HEK293 (cell line): ENCODE results near the gene ACP7.
A peak's percentile ranks its signal among the peaks of the same experiment; 100 is the strongest.

Source experiments
- CTCF ChIA-PET: fragments of 350-600 bp; formaldehyde crosslinking; extraction: SDS; loops from one replicate; lab custom pipeline; 2021; ENCODE audit warnings: antibody characterized with exemption; lab: Yijun Ruan, JAX
- POLR2A ChIA-PET: fragments of 300-600 bp; formaldehyde crosslinking; extraction: SDS; loops from one replicate; lab custom pipeline; 2020; ENCODE audit warnings: antibody characterized with exemption, inconsistent platforms; lab: Yijun Ruan, JAX
- H3K27ac ChIP-seq: fragments of 200-500 bp; sonication (Bioruptor generic); 2 replicates; pipeline ENCODE4 v1.5.1; 2014; ENCODE audit warnings: low read depth, low read length, control low read depth, inconsistent platforms; ENCODE audit errors: extremely low read depth
- H3K36me3 ChIP-seq, 2 experiments: fragments of 200-500 bp in 1 of 2; sonication (Bioruptor generic) in 1 of 2; 1 replicate in 1 of 2; 2 replicates in 1 of 2; pipeline ENCODE4 v1.5.1; 2014 to 2017; ENCODE audit warnings: inconsistent platforms in 2 of 2, low read length in 2 of 2; ENCODE audit not compliant: control insufficient read depth in 2 of 2, insufficient read depth in 1 of 2
- H3K4me1 ChIP-seq: fragments of 200-500 bp; sonication (Bioruptor generic); 2 replicates; pipeline ENCODE4 v1.5.1; 2014; ENCODE audit warnings: mild to moderate bottlenecking, low read length, inconsistent platforms; ENCODE audit not compliant: control insufficient read depth, insufficient read depth
- H3K4me3 ChIP-seq: 2 replicates; pipeline ENCODE4 v1.5.1; 2011; ENCODE audit warnings: low read depth, mild to moderate bottlenecking, control low read depth, low read length, moderate library complexity
- H3K9me3 ChIP-seq: fragments of 200-500 bp; sonication (Bioruptor generic); 2 replicates; pipeline ENCODE4 v1.5.1; 2014; ENCODE audit warnings: low read depth, low read length, inconsistent platforms; ENCODE audit not compliant: control insufficient read depth, insufficient read depth
- BCL6B ChIP-seq: fragments of 450-650 bp; formaldehyde crosslinking; IDR thresholded peaks from 2 replicates; pipeline ENCODE4 v1.5.1; 2017; ENCODE audit warnings: missing biosample characterization, missing genetic modification characterization
- CTCF ChIP-seq: fragments of 450-650 bp; formaldehyde crosslinking; IDR thresholded peaks from 2 replicates; pipeline ENCODE4 v1.5.1; 2016; ENCODE audit warnings: missing biosample characterization, missing genetic modification characterization
- GLIS1 ChIP-seq: fragments of 450-650 bp; formaldehyde crosslinking; IDR thresholded peaks from 2 replicates; pipeline ENCODE4 v1.5.1; 2016; ENCODE audit warnings: missing biosample characterization, missing genetic modification characterization
- HOXD13 ChIP-seq: sonication (generic); formaldehyde crosslinking; IDR thresholded peaks from 2 replicates; pipeline ENCODE4 v1.8.0; 2022; ENCODE audit warnings: missing genetic modification reagents, borderline replicate concordance
- KLF17 ChIP-seq: fragments of 450-650 bp; formaldehyde crosslinking; IDR thresholded peaks from 2 replicates; pipeline ENCODE4 v1.5.1; 2016; ENCODE audit warnings: missing biosample characterization, missing genetic modification characterization
- PRDM2 ChIP-seq: fragments of 450-650 bp; formaldehyde crosslinking; IDR thresholded peaks from 2 replicates; pipeline ENCODE4 v1.5.1; 2016; ENCODE audit warnings: missing biosample characterization, missing genetic modification characterization, borderline replicate concordance
- ZNF398 ChIP-seq: fragments of 450-650 bp; formaldehyde crosslinking; IDR thresholded peaks from 2 replicates; pipeline ENCODE4 v1.5.1; 2017; ENCODE audit warnings: missing biosample characterization, missing genetic modification characterization
- ZNF501 ChIP-seq: fragments of 450-650 bp; formaldehyde crosslinking; IDR thresholded peaks from 2 replicates; pipeline ENCODE4 v1.5.1; 2016; ENCODE audit warnings: missing biosample characterization, missing genetic modification characterization
- ZNF529 ChIP-seq: fragments of 450-650 bp; formaldehyde crosslinking; IDR thresholded peaks from 2 replicates; pipeline ENCODE4 v1.5.1; 2017; ENCODE audit warnings: missing genetic modification characterization, missing biosample characterization; ENCODE audit not compliant: insufficient replicate concordance
- ZNF600 ChIP-seq: fragments of 450-650 bp; formaldehyde crosslinking; IDR thresholded peaks from 2 replicates; pipeline ENCODE4 v1.5.1; 2016; ENCODE audit warnings: missing biosample characterization, missing genetic modification characterization

ACP7 gene

GRCh38 chr19:39140594-39140993 lies 56.4 kb downstream of the ACP7 start:
- POLR2A ChIA-PET, result interaction anchor here (0.6 to 1.1 kb wide), 3 partner anchors 23 to 291 kb away, joined by 3 to 11 read pairs (median 4); no protein-coding TSS in a partner anchor
- TF ChIP-seq ZNF398 (no peak), GLIS1 (0 out of 2 replicates have a peak, but pooled peaks have one; percentile 8)
- H3K27ac ChIP-seq, result no peak overlapping the region

GRCh38 chr19:39141929-39142328 lies 57.8 kb downstream of the ACP7 start:
- H3K9me3 ChIP-seq, result no peaks in the 10 kb centered on the region
- H3K4me3 ChIP-seq, result no peak overlapping the region
- TF ChIP-seq HOXD13 (CRISPR knock-in tag), result no peak
- no peak for TF ChIP-seq ZNF529
- no peak for TF ChIP-seq ZNF501 (tag by site-specific recombination)
- TF ChIP-seq CTCF, result no peak
- TF ChIP-seq BCL6B (tag by site-specific recombination), result no peak
- no peak for TF ChIP-seq PRDM2
- no peak for TF ChIP-seq ZNF600 (tag by site-specific recombination)
- no peak for TF ChIP-seq KLF17 (tag by site-specific recombination)
- POLR2A ChIA-PET, result no interaction called here
- H3K4me1 ChIP-seq, result peaks cover 25% of the 10 kb centered on the region
- CTCF ChIA-PET, result interaction anchor here (1.1 to 1.5 kb wide), 2 partner anchors 31 to 45 kb away, joined by 3 to 4 read pairs; no protein-coding TSS in a partner anchor
- no peak overlapping the region for H3K27ac ChIP-seq
- peaks cover 0 to 4% of the 10 kb centered on the region in 2 experiments; a peak in 1 of 3 replicates for H3K36me3 ChIP-seq

More at GRCh38 chr19:39140594-39140993, 56.4 kb downstream of the ACP7 start:
- peaks cover 31% of the 10 kb centered on the region for H3K4me1 ChIP-seq
- H3K36me3 ChIP-seq, result peaks cover 0 to 8% of the 10 kb centered on the region in 2 experiments; a peak in 1 of 3 replicates
- CTCF ChIA-PET, result interaction anchor here (0.9 to 1.6 kb wide), 4 partner anchors 9 to 46 kb away, joined by 3 to 7 read pairs (median 4); no protein-coding TSS in a partner anchor
- no peak overlapping the region for H3K4me3 ChIP-seq
- no peaks in the 10 kb centered on the region for H3K9me3 ChIP-seq
